Measurements from ENCODE around the gene FFAR3.

FFAR3 gene

GRCh38 chr19:35357867-35358573 is at the start of gene FFAR3:
Gene FFAR3, plus strand, starts transcription at chr19:35358460. Its CDS starts 431 bp downstream, at chr19:35358891.
- no peak for TF ChIP-seq CTCF (IDR thresholded peaks at IDR 0.05)
- H3K27ac ChIP-seq: no peak within 1 kb of the TSS
- DNase-seq (ENCODE audit: low spot score): no peak
- H3K4me3 ChIP-seq: no peak within 1 kb of the TSS

- DNase-seq (ENCODE audit: low spot score): no peak
- no peak overlapping the region for H3K4me3 ChIP-seq
- no peak for TF ChIP-seq CTCF (IDR thresholded peaks at IDR 0.05)
- H3K27ac ChIP-seq: no peak overlapping the region
These were observed 49.4 kb upstream of the FFAR3 start for GRCh38 chr19:35308910-35309309.

GRCh38 chr19:35309481-35310279 is 48.6 kb upstream of the FFAR3 start:
- TF ChIP-seq CTCF (IDR thresholded peaks at IDR 0.05): no peak
- DNase-seq (ENCODE audit: low spot score): no peak
- Histone ChIP-seq H3K27ac (no peak overlapping the region), H3K4me3 (no peak overlapping the region)

GRCh38 chr19:35310331-35310730 is 47.9 kb upstream of the FFAR3 start:
- Histone ChIP-seq H3K27ac (no peak overlapping the region), H3K4me3 (no peak overlapping the region)
- no peak for DNase-seq (ENCODE audit: low spot score)
- no peak for TF ChIP-seq CTCF (IDR thresholded peaks at IDR 0.05)

GRCh38 chr19:35310811-35311465 is 47.3 kb upstream of the FFAR3 start:
- H3K4me3 ChIP-seq: no peak overlapping the region
- H3K27ac ChIP-seq: no peak overlapping the region
- DNase-seq (ENCODE audit: low spot score): no peak
- no peak for TF ChIP-seq CTCF (IDR thresholded peaks at IDR 0.05)

GRCh38 chr19:35311901-35312665 is 46.2 kb upstream of the FFAR3 start:
- no peak for DNase-seq (ENCODE audit: low spot score)
- H3K4me3 ChIP-seq: no peak overlapping the region
- no peak for TF ChIP-seq CTCF (IDR thresholded peaks at IDR 0.05)
- no peak overlapping the region for H3K27ac ChIP-seq

Data from coronary artery (tissue), 2 donors.